ENCODE data around the gene GPR32.

DNA sequence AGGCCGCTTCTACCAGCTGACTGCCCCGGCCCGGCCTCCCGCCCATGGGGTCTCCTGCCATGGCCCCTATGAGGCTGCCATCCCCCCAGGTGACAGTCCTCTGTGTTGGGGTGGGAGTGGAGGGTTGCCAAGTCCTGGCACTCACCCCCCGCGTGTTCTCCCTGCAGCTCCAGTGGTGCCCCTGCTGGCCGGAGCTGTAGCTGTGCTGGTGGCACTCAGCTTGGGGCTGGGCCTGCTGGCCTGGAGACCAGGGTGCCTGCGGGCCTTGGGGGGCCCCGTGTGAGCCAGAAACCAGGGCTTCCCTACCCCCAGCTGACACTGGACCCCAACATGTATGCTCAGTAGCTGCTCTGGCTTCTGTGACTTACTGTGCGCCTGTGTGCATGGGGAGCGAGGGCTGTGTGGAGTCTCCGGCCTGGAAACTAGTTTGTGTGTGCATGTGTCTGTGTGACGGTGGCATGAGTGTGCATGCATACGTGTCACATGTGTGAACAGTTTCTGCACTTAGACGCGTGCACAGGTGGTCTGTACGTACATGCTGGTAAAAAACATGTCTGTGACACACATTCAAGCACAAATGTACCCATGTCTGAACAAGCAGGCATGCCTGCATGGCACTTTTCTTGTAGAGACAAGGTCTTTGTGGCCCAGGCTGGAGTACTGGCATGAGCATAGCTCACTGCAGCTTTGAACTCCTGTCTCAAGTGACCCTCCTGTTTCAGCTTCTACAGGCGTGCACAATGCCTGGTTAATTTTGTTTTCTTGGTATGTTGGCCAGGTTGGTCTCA lies 24.8 kb downstream of the GPR32 start:
- TF ChIP-seq, protein P1, sequence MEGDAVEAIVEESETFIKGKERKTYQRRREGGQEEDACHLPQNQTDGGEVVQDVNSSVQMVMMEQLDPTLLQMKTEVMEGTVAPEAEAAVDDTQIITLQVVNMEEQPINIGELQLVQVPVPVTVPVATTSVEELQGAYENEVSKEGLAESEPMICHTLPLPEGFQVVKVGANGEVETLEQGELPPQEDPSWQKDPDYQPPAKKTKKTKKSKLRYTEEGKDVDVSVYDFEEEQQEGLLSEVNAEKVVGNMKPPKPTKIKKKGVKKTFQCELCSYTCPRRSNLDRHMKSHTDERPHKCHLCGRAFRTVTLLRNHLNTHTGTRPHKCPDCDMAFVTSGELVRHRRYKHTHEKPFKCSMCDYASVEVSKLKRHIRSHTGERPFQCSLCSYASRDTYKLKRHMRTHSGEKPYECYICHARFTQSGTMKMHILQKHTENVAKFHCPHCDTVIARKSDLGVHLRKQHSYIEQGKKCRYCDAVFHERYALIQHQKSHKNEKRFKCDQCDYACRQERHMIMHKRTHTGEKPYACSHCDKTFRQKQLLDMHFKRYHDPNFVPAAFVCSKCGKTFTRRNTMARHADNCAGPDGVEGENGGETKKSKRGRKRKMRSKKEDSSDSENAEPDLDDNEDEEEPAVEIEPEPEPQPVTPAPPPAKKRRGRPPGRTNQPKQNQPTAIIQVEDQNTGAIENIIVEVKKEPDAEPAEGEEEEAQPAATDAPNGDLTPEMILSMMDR (IDR thresholded peaks at IDR 0.05): peak; percentile 17
- no peak for TF ChIP-seq EZH2 (IDR thresholded peaks at IDR 0.05)
- TF ChIP-seq EZH2phosphoT487 (IDR thresholded peaks at IDR 0.05): no peak

All from neural progenitor cell (in vitro differentiated cells).